ENCODE measurements around the gene ETS1. TPM values are rescaled to one million over a fixed set of nuclear protein-coding genes. Genes with fewer than 3 reads are reported as not detected.

Gene ETS1
- polyA plus RNA-seq, 1 donor (not counting 4 experiments of a cell fraction or from before 2014, with no cell fraction given) = 41.0 TPM

DNA sequence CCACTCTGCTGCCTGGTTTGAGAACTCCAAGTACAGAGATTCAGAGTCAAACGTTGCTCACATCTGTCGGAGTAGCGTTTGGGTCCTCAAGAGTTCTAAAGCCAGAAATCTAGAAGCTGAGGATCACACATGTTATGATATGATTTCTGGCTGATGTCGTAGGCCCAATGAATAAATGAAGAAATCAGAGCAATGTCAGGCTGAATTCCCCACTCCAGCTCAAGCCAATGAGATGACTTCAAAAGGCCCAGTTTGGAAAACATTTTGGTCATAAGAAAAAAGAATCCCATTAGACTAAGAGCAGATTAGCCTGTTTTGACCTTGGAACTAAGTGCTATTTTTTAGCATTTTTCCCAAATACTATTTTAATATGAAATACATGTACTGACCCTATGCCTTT is 106.7 kb downstream of the ETS1 start:
- Histone ChIP-seq H3K79me2 (ENCODE audit: control insufficient read depth, insufficient read depth, low read length) (peaks cover 58% of the 10 kb centered on the region), H2AFZ (ENCODE audit: control insufficient read depth, low read length) (no peak overlapping the region), H3K36me3 (ENCODE audit: control insufficient read depth in 2 of 2, extremely low read depth in 1 of 2, insufficient read depth in 2 of 2, low read length in 2 of 2) (peaks cover 26 to 45% of the 10 kb centered on the region in 2 experiments), H3K4me2 (ENCODE audit: control insufficient read depth, extremely low read depth, insufficient read depth, low read depth, low read length) (no peak overlapping the region), H3K9ac (ENCODE audit: control insufficient read depth, extremely low read depth, insufficient read depth, low read length) (no peak overlapping the region), H3K27me3 (ENCODE audit: control insufficient read depth, extremely low read depth, insufficient read depth, low read length) (no peaks in the 10 kb centered on the region), H3K9me1 (ENCODE audit: control insufficient read depth, extremely low read depth, insufficient read depth, low read length) (peaks cover 2% of the 10 kb centered on the region), H3K27ac (ENCODE audit: control insufficient read depth, insufficient read depth, low read length) (no peak overlapping the region), H3K4me3 (ENCODE audit: control insufficient read depth in 2 of 3, extremely low read depth in 1 of 3, insufficient read depth in 2 of 3, low read depth in 1 of 3, low read length in 3 of 3) (no peak overlapping the region), H3K4me1 (ENCODE audit: control insufficient read depth, extremely low read depth, insufficient read depth, low read length) (no peaks in the 10 kb centered on the region), H4K20me1 (ENCODE audit: control insufficient read depth, extremely low read depth, insufficient read depth, low read length) (no peaks in the 10 kb centered on the region), H3K9me3 (ENCODE audit: control insufficient read depth, low read depth, low read length) (no peaks in the 10 kb centered on the region)
- FAIRE-seq = no peak
- dilution Hi-C loops (cut with MboI; ENCODE audit: extremely low pct_ligation_motif_present, low sequenced_read_pairs) = no loop called here
- DNase-seq (ENCODE audit: low read depth, low spot score) = no peak
- TF ChIP-seq, protein P1, sequence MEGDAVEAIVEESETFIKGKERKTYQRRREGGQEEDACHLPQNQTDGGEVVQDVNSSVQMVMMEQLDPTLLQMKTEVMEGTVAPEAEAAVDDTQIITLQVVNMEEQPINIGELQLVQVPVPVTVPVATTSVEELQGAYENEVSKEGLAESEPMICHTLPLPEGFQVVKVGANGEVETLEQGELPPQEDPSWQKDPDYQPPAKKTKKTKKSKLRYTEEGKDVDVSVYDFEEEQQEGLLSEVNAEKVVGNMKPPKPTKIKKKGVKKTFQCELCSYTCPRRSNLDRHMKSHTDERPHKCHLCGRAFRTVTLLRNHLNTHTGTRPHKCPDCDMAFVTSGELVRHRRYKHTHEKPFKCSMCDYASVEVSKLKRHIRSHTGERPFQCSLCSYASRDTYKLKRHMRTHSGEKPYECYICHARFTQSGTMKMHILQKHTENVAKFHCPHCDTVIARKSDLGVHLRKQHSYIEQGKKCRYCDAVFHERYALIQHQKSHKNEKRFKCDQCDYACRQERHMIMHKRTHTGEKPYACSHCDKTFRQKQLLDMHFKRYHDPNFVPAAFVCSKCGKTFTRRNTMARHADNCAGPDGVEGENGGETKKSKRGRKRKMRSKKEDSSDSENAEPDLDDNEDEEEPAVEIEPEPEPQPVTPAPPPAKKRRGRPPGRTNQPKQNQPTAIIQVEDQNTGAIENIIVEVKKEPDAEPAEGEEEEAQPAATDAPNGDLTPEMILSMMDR (optimal IDR thresholded peaks at IDR 0.05 in 1 of 3, IDR thresholded peaks at IDR 0.05 in 1 of 3, conservative IDR thresholded peaks at IDR 0.05 in 1 of 3; ENCODE audit: extremely low read depth in 1 of 3, insufficient read depth in 2 of 3, low read length in 3 of 3) = no peak
- no peak for TF ChIP-seq EZH2 (IDR thresholded peaks at IDR 0.05; ENCODE audit: low read length)

- Histone ChIP-seq H4K20me1 (ENCODE audit: control insufficient read depth, extremely low read depth, insufficient read depth, low read length) (no peaks in the 10 kb centered on the region), H3K4me1 (ENCODE audit: control insufficient read depth, extremely low read depth, insufficient read depth, low read length) (no peaks in the 10 kb centered on the region), H3K79me2 (ENCODE audit: control insufficient read depth, insufficient read depth, low read length) (peaks cover 57% of the 10 kb centered on the region), H3K27me3 (ENCODE audit: control insufficient read depth, extremely low read depth, insufficient read depth, low read length) (no peaks in the 10 kb centered on the region), H3K9ac (ENCODE audit: control insufficient read depth, extremely low read depth, insufficient read depth, low read length) (no peak overlapping the region), H3K9me1 (ENCODE audit: control insufficient read depth, extremely low read depth, insufficient read depth, low read length) (peaks cover 2% of the 10 kb centered on the region), H3K4me2 (ENCODE audit: control insufficient read depth, extremely low read depth, insufficient read depth, low read depth, low read length) (no peak overlapping the region), H3K9me3 (ENCODE audit: control insufficient read depth, low read depth, low read length) (no peaks in the 10 kb centered on the region), H2AFZ (ENCODE audit: control insufficient read depth, low read length) (no peak overlapping the region), H3K36me3 (ENCODE audit: control insufficient read depth in 2 of 2, extremely low read depth in 1 of 2, insufficient read depth in 2 of 2, low read length in 2 of 2) (peaks cover 26 to 44% of the 10 kb centered on the region in 2 experiments), H3K27ac (ENCODE audit: control insufficient read depth, insufficient read depth, low read length) (no peak overlapping the region), H3K4me3 (ENCODE audit: control insufficient read depth in 2 of 3, extremely low read depth in 1 of 3, insufficient read depth in 2 of 3, low read depth in 1 of 3, low read length in 3 of 3) (no peak overlapping the region)
- TF ChIP-seq, protein P1 (optimal IDR thresholded peaks at IDR 0.05 in 1 of 3, IDR thresholded peaks at IDR 0.05 in 1 of 3, conservative IDR thresholded peaks at IDR 0.05 in 1 of 3; ENCODE audit: extremely low read depth in 1 of 3, insufficient read depth in 2 of 3, low read length in 3 of 3) = no peak
- no peak for TF ChIP-seq EZH2 (IDR thresholded peaks at IDR 0.05; ENCODE audit: low read length)
- FAIRE-seq = no peak
- DNase-seq (ENCODE audit: low read depth, low spot score) = no peak
- dilution Hi-C loops (cut with MboI; ENCODE audit: extremely low pct_ligation_motif_present, low sequenced_read_pairs) = no loop called here
Observed at GRCh38 chr11:128480066-128480465, 107.3 kb downstream of the ETS1 start.

All from keratinocyte (primary cell).